ENCODE measurements around the gene C18orf63. TPM values are rescaled to one million over a fixed set of nuclear protein-coding genes. Genes with fewer than 3 reads are reported as not detected.

C18orf63 gene
- total RNA-seq, 2 donors from 2014 or later = not detected

GRCh38 chr18:74278058-74278457 is 37.6 kb upstream of the C18orf63 start:
- Histone ChIP-seq H3K27ac (no peak overlapping the region), H3K9me3 (no peaks in the 10 kb centered on the region), H3K36me3 (no peaks in the 10 kb centered on the region), H3K27me3 (replicated peaks; ENCODE audit: insufficient read depth) (no peaks in the 10 kb centered on the region), H3K4me3 (no peak overlapping the region), H3K4me1 (ENCODE audit: control insufficient read depth in 1 of 2, low read depth in 2 of 2) (no peaks in the 10 kb centered on the region)
- ATAC-seq (ENCODE audit: insufficient number of reproducible peaks, low FRiP score, low read depth) (no peak), DNase-seq (ENCODE audit: low spot score) (no peak)
- TF ChIP-seq CTCF (IDR thresholded peaks at IDR 0.05) = no peak

GRCh38 chr18:74278983-74279382 is 36.7 kb upstream of the C18orf63 start:
- ATAC-seq (ENCODE audit: insufficient number of reproducible peaks, low FRiP score, low read depth) (no peak), DNase-seq (ENCODE audit: low spot score) (no peak)
- H3K4me1 ChIP-seq (ENCODE audit: control insufficient read depth in 1 of 2, low read depth in 2 of 2) = no peaks in the 10 kb centered on the region
- H3K9me3 ChIP-seq = no peaks in the 10 kb centered on the region
- no peak overlapping the region for H3K4me3 ChIP-seq
- H3K36me3 ChIP-seq = no peaks in the 10 kb centered on the region
- no peak overlapping the region for H3K27ac ChIP-seq
- TF ChIP-seq CTCF (IDR thresholded peaks at IDR 0.05) = no peak
- H3K27me3 ChIP-seq (replicated peaks; ENCODE audit: insufficient read depth) = no peaks in the 10 kb centered on the region

- ATAC-seq (ENCODE audit: insufficient number of reproducible peaks, low FRiP score, low read depth) = no peak
- no peaks in the 10 kb centered on the region for H3K36me3 ChIP-seq
- no peak overlapping the region for H3K4me3 ChIP-seq
- DNase-seq (ENCODE audit: low spot score) = no peak
- TF ChIP-seq CTCF (IDR thresholded peaks at IDR 0.05) = no peak
- peaks cover 0 to 6% of the 10 kb centered on the region in 2 donors for H3K4me1 ChIP-seq (ENCODE audit: control insufficient read depth in 1 of 2, low read depth in 2 of 2)
- no peak overlapping the region for H3K27ac ChIP-seq
- H3K27me3 ChIP-seq (replicated peaks; ENCODE audit: insufficient read depth) = no peaks in the 10 kb centered on the region
- no peaks in the 10 kb centered on the region for H3K9me3 ChIP-seq
These were observed 34.3 kb upstream of the C18orf63 start for GRCh38 chr18:74281011-74281979.

- H3K27ac ChIP-seq = no peak overlapping the region
- no peaks in the 10 kb centered on the region for H3K27me3 ChIP-seq (replicated peaks; ENCODE audit: insufficient read depth)
- DNase-seq (ENCODE audit: low spot score) (no peak), ATAC-seq (ENCODE audit: insufficient number of reproducible peaks, low FRiP score, low read depth) (no peak)
- no peak overlapping the region for H3K4me3 ChIP-seq
- no peak for TF ChIP-seq CTCF (IDR thresholded peaks at IDR 0.05)
- H3K4me1 ChIP-seq (ENCODE audit: control insufficient read depth in 1 of 2, low read depth in 2 of 2) = peaks cover 0 to 6% of the 10 kb centered on the region in 2 donors
- H3K9me3 ChIP-seq = no peaks in the 10 kb centered on the region
- no peaks in the 10 kb centered on the region for H3K36me3 ChIP-seq
These were observed 33.5 kb upstream of the C18orf63 start for GRCh38 chr18:74281980-74282754.

Measured in thoracic aorta (tissue), 2 donors.